ENCODE measurements around the gene MAP3K14. TPM values are rescaled to one million over a fixed set of nuclear protein-coding genes. Genes with fewer than 3 reads are reported as not detected.

The MAP3K14 gene
- polyA plus RNA-seq, 1 of the 3 experiments (the other 2 are of a cell fraction) = 11.9 TPM

GRCh38 chr17:45296003-45296832 lies 20.6 kb downstream of the MAP3K14 start (continued):
- TF ChIP-seq, protein P1, sequence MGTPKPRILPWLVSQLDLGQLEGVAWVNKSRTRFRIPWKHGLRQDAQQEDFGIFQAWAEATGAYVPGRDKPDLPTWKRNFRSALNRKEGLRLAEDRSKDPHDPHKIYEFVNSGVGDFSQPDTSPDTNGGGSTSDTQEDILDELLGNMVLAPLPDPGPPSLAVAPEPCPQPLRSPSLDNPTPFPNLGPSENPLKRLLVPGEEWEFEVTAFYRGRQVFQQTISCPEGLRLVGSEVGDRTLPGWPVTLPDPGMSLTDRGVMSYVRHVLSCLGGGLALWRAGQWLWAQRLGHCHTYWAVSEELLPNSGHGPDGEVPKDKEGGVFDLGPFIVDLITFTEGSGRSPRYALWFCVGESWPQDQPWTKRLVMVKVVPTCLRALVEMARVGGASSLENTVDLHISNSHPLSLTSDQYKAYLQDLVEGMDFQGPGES (IDR thresholded peaks at IDR 0.05; ENCODE audit: low read depth, low read length) = no peak
- TF ChIP-seq FOXM1 (IDR thresholded peaks at IDR 0.05; ENCODE audit: low read depth) (no peak), CHD2 (IDR thresholded peaks at IDR 0.05; ENCODE audit: low read length, partially characterized antibody) (no peak), ZBTB33 (IDR thresholded peaks at IDR 0.05; ENCODE audit: borderline replicate concordance, low read depth) (no peak), MEF2A (IDR thresholded peaks at IDR 0.05; ENCODE audit: borderline replicate concordance, low read depth) (no peak), TEAD4 (IDR thresholded peaks at IDR 0.05; ENCODE audit: borderline replicate concordance, insufficient read depth) (no peak), USF1 (IDR thresholded peaks at IDR 0.05; ENCODE audit: borderline replicate concordance, low read depth) (no peak), FOXJ3 (CRISPR knock-in tag; IDR thresholded peaks at IDR 0.05) (no peak), ELF1 (IDR thresholded peaks at IDR 0.05) (no peak; the same call in 1 of the 2 replicates), EZH2phosphoT487 (IDR thresholded peaks at IDR 0.05; ENCODE audit: borderline replicate concordance, low read depth) (no peak), POLR2AphosphoS5 (IDR thresholded peaks at IDR 0.05; ENCODE audit: low read depth, low read length) (no peak)
- TF ChIP-seq, protein P2, sequence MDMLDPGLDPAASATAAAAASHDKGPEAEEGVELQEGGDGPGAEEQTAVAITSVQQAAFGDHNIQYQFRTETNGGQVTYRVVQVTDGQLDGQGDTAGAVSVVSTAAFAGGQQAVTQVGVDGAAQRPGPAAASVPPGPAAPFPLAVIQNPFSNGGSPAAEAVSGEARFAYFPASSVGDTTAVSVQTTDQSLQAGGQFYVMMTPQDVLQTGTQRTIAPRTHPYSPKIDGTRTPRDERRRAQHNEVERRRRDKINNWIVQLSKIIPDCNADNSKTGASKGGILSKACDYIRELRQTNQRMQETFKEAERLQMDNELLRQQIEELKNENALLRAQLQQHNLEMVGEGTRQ (IDR thresholded peaks at IDR 0.05; ENCODE audit: borderline replicate concordance, low read depth, low read length) = no peak

GRCh38 chr17:45294506-45294905 lies 22.3 kb downstream of the MAP3K14 start:
- DNase-seq = peak; percentile 73
- Histone ChIP-seq H3K4me2 (peak overlapping the region; percentile 55), H3K27me3 (ENCODE audit: insufficient read depth) (no peaks in the 10 kb centered on the region), H3K4me1 (ENCODE audit: control insufficient read depth in 1 of 2, insufficient read depth in 2 of 2, low read depth in 1 of 2, low read length in 1 of 2) (peaks cover 64 to 78% of the 10 kb centered on the region in 2 experiments), H3K9ac (peak overlapping the region; percentile 48; the same call in 1 of the 2 replicates), H2AFZ (ENCODE audit: low read depth) (no peak overlapping the region), H4K20me1 (ENCODE audit: insufficient read depth) (peaks cover 70% of the 10 kb centered on the region), H3K9me2 (no peaks in the 10 kb centered on the region), H3K4me3 (ENCODE audit: low read depth in 2 of 2, low read length in 1 of 2) (no peak overlapping the region), H3K79me2 (ENCODE audit: insufficient read depth) (peaks cover 86% of the 10 kb centered on the region), H3F3A (replicated peaks; ENCODE audit: insufficient read depth) (peaks cover 50% of the 10 kb centered on the region), H3K9me3 (no peaks in the 10 kb centered on the region), H3K27ac (ENCODE audit: low read depth in 2 of 2, low read length in 1 of 2) (peak overlapping the region; percentile 94 to 95), H3K36me3 (replicated peaks in 1 of 2; ENCODE audit: control insufficient read depth in 1 of 2, insufficient read depth in 2 of 2, low read length in 1 of 2) (peaks cover 9 to 29% of the 10 kb centered on the region in 2 experiments)
- ChIA-PET CTCF (interaction anchor here (0.6 to 3.5 kb wide), 10 partner anchors 12 to 263 kb away, joined by 3 to 13 read pairs (median 4); no protein-coding TSS in a partner anchor), POLR2A (interaction anchor here (0.6 to 1.5 kb wide), 3 partner anchors 18 to 53 kb away, joined by 3 to 5 read pairs (median 3); partner anchors contain the start of gene MAP3K14)
- 25% methylated on average over 3 of the region's 3 CpGs for WGBS (ENCODE audit: low lambda C conversion rate)
- TF ChIP-seq POLR2AphosphoS5 (IDR thresholded peaks at IDR 0.05; ENCODE audit: low read depth, low read length) (peak; percentile 87), EP300 (IDR thresholded peaks at IDR 0.05; ENCODE audit: borderline replicate concordance in 1 of 2, low read depth in 1 of 2, low read length in 1 of 2) (peak; percentile 90 to 91), REST (IDR thresholded peaks at IDR 0.05; ENCODE audit: low read depth, low read length) (peak; percentile 52; the same call in 1 of the 2 replicates), EZH2phosphoT487 (IDR thresholded peaks at IDR 0.05; ENCODE audit: borderline replicate concordance, low read depth) (no peak), MEF2A (IDR thresholded peaks at IDR 0.05; ENCODE audit: borderline replicate concordance, low read depth) (peak; percentile 67; the same call in 1 of the 2 replicates), USF1 (IDR thresholded peaks at IDR 0.05; ENCODE audit: borderline replicate concordance, low read depth) (peak; percentile 45; the same call in 1 of the 2 replicates), CTCF (IDR thresholded peaks at IDR 0.05) (no peak)

All from SK-N-SH (cell line).